SK-N-SH (cell line): Measurements from ENCODE around the gene SUMO2. TPM values are rescaled to one million over a fixed set of nuclear protein-coding genes. Genes with fewer than 3 reads are reported as not detected.
"Not testable (repeated sequence)": the region's sequence is repeated elsewhere in the genome, so short reads cannot be mapped to it uniquely, and the experiment has no call there.

ENCODE experiments used
- CTCF ChIA-PET: fragments of 300-600, 350-600 bp; formaldehyde crosslinking; extraction: SDS; loops from one replicate; lab custom pipeline; 2021; lab: Yijun Ruan, JAX
- POLR2A ChIA-PET: fragments of 350-600 bp; sonication (Branson Sonifier 250); formaldehyde crosslinking; extraction: SDS; loops from one replicate; lab custom pipeline; 2020; ENCODE audit warnings: antibody characterized with exemption, inconsistent platforms; lab: Yijun Ruan, JAX
- DNase-seq: peaks from one replicate; pipeline ENCODE4 v3.0.0; 2012
- H2AFZ ChIP-seq: fragments of 200-600 bp; sonication (generic); 2 replicates; pipeline ENCODE4 v1.8.1; 2016; ENCODE audit warnings: antibody characterized with exemption, mild to moderate bottlenecking, low read depth
- H3F3A ChIP-seq: fragments of 200-600 bp; sonication (generic); replicated peaks from 2 replicates; pipeline ENCODE3; 2016; ENCODE audit warnings: antibody characterized with exemption, mild to moderate bottlenecking; ENCODE audit not compliant: insufficient read depth
- H3K27ac ChIP-seq, 2 experiments: fragments of 200-500 bp in 1 of 2; fragments of 200-600 bp in 1 of 2; sonication (Bioruptor generic) in 1 of 2; sonication (generic), shearing (Covaris generic) in 1 of 2; 2 replicates each; pipeline versions ENCODE4 v1.5.1 to v1.6.1; 2014 to 2016; ENCODE audit warnings: low read depth in 2 of 2, inconsistent platforms in 1 of 2, low read length in 1 of 2, mild to moderate bottlenecking in 1 of 2, mixed read lengths in 1 of 2
- H3K27me3 ChIP-seq: fragments of 200-600 bp; sonication (generic), shearing (Covaris generic); 2 replicates; pipeline ENCODE4 v1.6.1; 2016; ENCODE audit warnings: mixed run types; ENCODE audit not compliant: insufficient read depth
- H3K36me3 ChIP-seq, 2 experiments: fragments of 200-500 bp in 1 of 2; fragments of 200-600 bp in 1 of 2; sonication (Bioruptor generic) in 1 of 2; sonication (generic) in 1 of 2; replicated peaks in 1 of 2; 2 replicates each; pipeline versions ENCODE3 to v1.5.1; 2014 to 2016; ENCODE audit warnings: low read length in 1 of 2, mild to moderate bottlenecking in 1 of 2; ENCODE audit not compliant: insufficient read depth in 2 of 2, control insufficient read depth in 1 of 2
- H3K4me1 ChIP-seq, 2 experiments: fragments of 200-500 bp in 1 of 2; fragments of 200-600 bp in 1 of 2; sonication (Bioruptor generic) in 1 of 2; sonication (generic), shearing (Covaris generic) in 1 of 2; 2 replicates each; pipeline versions ENCODE4 v1.5.1 to v1.6.1; 2014 to 2016; ENCODE audit warnings: low read depth in 1 of 2, low read length in 1 of 2, mixed run types in 1 of 2; ENCODE audit not compliant: insufficient read depth in 2 of 2, control insufficient read depth in 1 of 2
- H3K4me2 ChIP-seq: fragments of 200-600 bp; sonication (generic), shearing (Covaris generic); 2 replicates; pipeline ENCODE4 v1.6.1; 2017; ENCODE audit warnings: mixed run types
- H3K4me3 ChIP-seq, 2 experiments: fragments of 200-500 bp in 1 of 2; fragments of 200-600 bp in 1 of 2; sonication (Bioruptor generic) in 1 of 2; sonication (generic), shearing (Covaris generic) in 1 of 2; 2 replicates each; pipeline versions ENCODE4 v1.5.1 to v1.8.1; 2014 to 2016; ENCODE audit warnings: low read depth in 2 of 2, inconsistent platforms in 1 of 2, low read length in 1 of 2, mild to moderate bottlenecking in 1 of 2, mixed read lengths in 1 of 2, moderate library complexity in 1 of 2
- H3K79me2 ChIP-seq: fragments of 200-600 bp; sonication (generic); 2 replicates; pipeline ENCODE4 v1.8.1; 2017; ENCODE audit warnings: mild to moderate bottlenecking; ENCODE audit not compliant: insufficient read depth
- H3K9ac ChIP-seq: fragments of 200-600 bp; sonication (generic); 2 replicates; pipeline ENCODE4 v1.6.1; 2017; ENCODE audit warnings: mixed run types
- H3K9me2 ChIP-seq: fragments of 200-600 bp; sonication (generic); 2 replicates; pipeline ENCODE4 v1.6.1; 2017; ENCODE audit warnings: mixed run types
- H3K9me3 ChIP-seq: fragments of 200-600 bp; sonication (generic); 2 replicates; pipeline ENCODE4 v1.6.1; 2017; ENCODE audit warnings: mixed run types, mild to moderate bottlenecking, moderate library complexity
- H4K20me1 ChIP-seq: fragments of 200-600 bp; sonication (generic); 2 replicates; pipeline ENCODE4 v1.6.1; 2017; ENCODE audit warnings: mild to moderate bottlenecking, mixed run types; ENCODE audit not compliant: insufficient read depth
- CHD2 ChIP-seq: fragments of 150-350 bp; IDR thresholded peaks from 2 replicates; pipeline ENCODE4 v1.6.1; 2018; ENCODE audit warnings: low read length; ENCODE audit not compliant: partially characterized antibody
- ELF1 ChIP-seq: IDR thresholded peaks from 2 replicates; pipeline ENCODE4 v1.4.0; 2012
- EP300 ChIP-seq, 2 experiments: IDR thresholded peaks; 2 replicates each; pipeline versions ENCODE4 v1.4.0 to v1.6.1; 2012; ENCODE audit warnings: borderline replicate concordance in 1 of 2, low read depth in 1 of 2, low read length in 1 of 2
- JUND ChIP-seq: IDR thresholded peaks from 2 replicates; pipeline ENCODE4 v1.4.0; 2012
- MXI1 ChIP-seq: IDR thresholded peaks from 2 replicates; pipeline ENCODE4 v1.6.1; 2012; ENCODE audit warnings: mild to moderate bottlenecking, low read depth, low read length, improper control_type of control experiment
- RAD21 ChIP-seq: IDR thresholded peaks from 2 replicates; pipeline ENCODE4 v1.6.1; 2012; ENCODE audit warnings: mild to moderate bottlenecking, low read length
- RCOR1 ChIP-seq: fragments of 150-350 bp; IDR thresholded peaks from 2 replicates; pipeline ENCODE4 v1.6.1; 2017; ENCODE audit warnings: antibody characterized with exemption, low read length
- RFX5 ChIP-seq: IDR thresholded peaks from 2 replicates; pipeline ENCODE4 v1.6.1; 2012; ENCODE audit warnings: mild to moderate bottlenecking, improper control_type of control experiment, low read length
- SMC3 ChIP-seq: IDR thresholded peaks from 2 replicates; pipeline ENCODE4 v1.6.1; 2012; ENCODE audit warnings: low read depth, low read length, improper control_type of control experiment
- TCF12 ChIP-seq: IDR thresholded peaks from 2 replicates; pipeline ENCODE4 v1.4.0; 2012
- USF2 ChIP-seq: fragments of 150-350 bp; IDR thresholded peaks from 2 replicates; pipeline ENCODE4 v1.6.1; 2017; ENCODE audit warnings: antibody characterized with exemption, low read length, low read depth, borderline replicate concordance
- ZBTB33 ChIP-seq: IDR thresholded peaks from 2 replicates; pipeline ENCODE4 v1.4.0; 2012; ENCODE audit warnings: low read depth, borderline replicate concordance
- WGBS: methylation state at CpG from one replicate; pipeline ENCODE4 v1.1.6; 2017; ENCODE audit warnings: low lambda C conversion rate; 5-methylcytosine and 5-hydroxymethylcytosine counted together
- polyA plus RNA-seq, 3 experiments: library from polyadenylated mRNA; depleted of rRNA; stranded (reverse); fragments of >200 nt; gene quantifications; 2 replicates each; pipeline ENCODE4 v1.2.3, GENCODE V29; 2012

SUMO2 gene
- polyA plus RNA-seq, 1 of the 3 experiments (the other 2 are of a cell fraction), result 114 TPM

- peaks cover 9 to 23% of the 10 kb centered on the region in 2 experiments; a peak in 2 of 4 replicates for H3K4me1 ChIP-seq
- CTCF ChIA-PET, result interaction anchor here (0.9 to 19.6 kb wide), 9 partner anchors 14 to 205 kb away, joined by 3 to 422 read pairs (median 9); partner anchors contain the start of genes ARMC7, ATP5PD, KCTD2 and OTOP2
- no peak overlapping the region for H3K9ac ChIP-seq
- DNase-seq, result no peak
- TF ChIP-seq EP300 (IDR thresholded peaks at IDR 0.05; ENCODE audit: borderline replicate concordance in 1 of 2, low read depth in 1 of 2, low read length in 1 of 2) (no peak), RAD21 (no peak), TCF12 (no peak), ZBTB33 (no peak), SMC3 (no peak)
- H3K9me3 ChIP-seq, result no peaks in the 10 kb centered on the region
- H3K4me3 ChIP-seq, result no peak overlapping the region
- H2AFZ ChIP-seq, result no peak overlapping the region
- H3F3A ChIP-seq, result peaks cover 24% of the 10 kb centered on the region
- peaks cover 25% of the 10 kb centered on the region; the same call in 1 of the 2 replicates for H3K79me2 ChIP-seq
- H3K27me3 ChIP-seq, result no peaks in the 10 kb centered on the region
- H4K20me1 ChIP-seq, result peaks cover 9% of the 10 kb centered on the region; the same call in 1 of the 2 replicates
- no peaks in the 10 kb centered on the region for H3K9me2 ChIP-seq
- 99% methylated on average over 26 of the region's 33 CpGs for WGBS
- H3K27ac ChIP-seq, result no peak overlapping the region
- POLR2A ChIA-PET, result interaction anchor here (1.5 to 2.4 kb wide), 2 partner anchors 19 to 21 kb away, joined by 6 to 8 read pairs; partner anchors contain the start of gene ARMC7
- H3K36me3 ChIP-seq, result peaks cover 5 to 17% of the 10 kb centered on the region in 2 experiments
- no peak overlapping the region for H3K4me2 ChIP-seq
These were observed 53.9 kb downstream of the SUMO2 start for GRCh38 chr17:75128694-75129505.

GRCh38 chr17:75127936-75128335 is 54.8 kb downstream of the SUMO2 start:
- peaks cover 25% of the 10 kb centered on the region; the same call in 1 of the 2 replicates for H3K79me2 ChIP-seq
- not testable (repeated sequence) for H3K9me3 ChIP-seq, H3K9me2 ChIP-seq, H3K27ac ChIP-seq, H3K9ac ChIP-seq, H3K27me3 ChIP-seq, H3K4me2 ChIP-seq, H3K4me3 ChIP-seq, H4K20me1 ChIP-seq, H2AFZ ChIP-seq, DNase-seq
- peaks cover 9 to 23% of the 10 kb centered on the region in 2 experiments; a peak in 2 of 4 replicates for H3K4me1 ChIP-seq
- WGBS, result 93% methylated on average over 5 of the region's 5 CpGs
- peaks cover 5 to 17% of the 10 kb centered on the region in 2 experiments for H3K36me3 ChIP-seq
- peaks cover 24% of the 10 kb centered on the region for H3F3A ChIP-seq
- ChIA-PET CTCF (interaction anchor here (0.9 to 19.6 kb wide), 4 partner anchors 14 to 75 kb away, joined by 3 to 422 read pairs (median 18); partner anchors contain the start of gene ARMC7), POLR2A (interaction anchor here (1.5 to 2.1 kb wide), 2 partner anchors 14 to 22 kb away, joined by 6 to 8 read pairs; no protein-coding TSS in a partner anchor)

- no peaks in the 10 kb centered on the region for H3K9me2 ChIP-seq
- no peak overlapping the region for H3K4me2 ChIP-seq
- peaks cover 24% of the 10 kb centered on the region for H3F3A ChIP-seq
- peaks cover 9 to 19% of the 10 kb centered on the region in 2 experiments; a peak in 2 of 4 replicates for H3K4me1 ChIP-seq
- H3K36me3 ChIP-seq, result peaks cover 5 to 17% of the 10 kb centered on the region in 2 experiments
- no peaks in the 10 kb centered on the region for H3K9me3 ChIP-seq
- peaks cover 9% of the 10 kb centered on the region; the same call in 1 of the 2 replicates for H4K20me1 ChIP-seq
- H3K27me3 ChIP-seq, result no peaks in the 10 kb centered on the region
- no peak overlapping the region for H3K27ac ChIP-seq
- H3K79me2 ChIP-seq, result peaks cover 19% of the 10 kb centered on the region; the same call in 1 of the 2 replicates
- no peak for TF ChIP-seq ELF1
- no peak for TF ChIP-seq JUND
- TF ChIP-seq RFX5, result no peak
- TF ChIP-seq RCOR1, result no peak
- TF ChIP-seq RAD21, result no peak
- no peak for TF ChIP-seq MXI1
- no peak for TF ChIP-seq USF2
- no peak for TF ChIP-seq CHD2
- no peak for DNase-seq
- H2AFZ ChIP-seq, result no peak overlapping the region
- 95% methylated on average over 8 of the region's 8 CpGs for WGBS
- ChIA-PET CTCF (interaction anchor here (5.6 to 19.6 kb wide), 2 partner anchors 13 to 76 kb away, joined by 30 to 422 read pairs; partner anchors contain the start of gene ARMC7), POLR2A (interaction anchor here (0.9 to 2.1 kb wide), 3 partner anchors 10 to 17 kb away, joined by 3 to 8 read pairs (median 4); partner anchors contain the start of gene ARMC7)
- H3K4me3 ChIP-seq, result no peak overlapping the region
- H3K9ac ChIP-seq, result no peak overlapping the region
These were observed 55.8 kb downstream of the SUMO2 start for GRCh38 chr17:75126954-75127353.
